ENCODE measurements around the gene IER3IP1.

DNA sequence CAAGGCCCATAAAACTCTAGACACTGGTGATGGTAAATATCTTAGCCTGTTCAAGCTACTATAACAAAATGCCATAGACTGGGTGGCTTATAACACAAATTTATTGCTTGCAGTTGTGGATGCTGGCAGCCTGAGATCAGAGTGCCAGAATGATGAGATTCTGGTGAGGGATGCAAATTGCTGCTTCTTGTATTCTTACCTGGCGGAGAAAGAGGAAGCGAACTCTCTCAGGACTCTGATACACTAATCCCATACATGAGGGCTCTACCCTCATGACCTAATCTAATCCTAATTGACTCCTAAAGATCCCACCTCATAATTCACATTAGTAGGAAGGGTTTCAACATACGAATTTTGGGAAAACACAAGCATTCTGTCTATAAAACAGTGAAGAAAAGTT, 4.6 kb upstream of the IER3IP1 start:
- TF ChIP-seq YY1 (IDR thresholded peaks at IDR 0.05; ENCODE audit: insufficient read depth, insufficient read length) (no peak), ZNF274 (IDR thresholded peaks at IDR 0.05; ENCODE audit: low read depth, low read length) (no peak)
